OCI-M2 (cell line): Measurements from ENCODE around the gene ABHD2.
"Not testable (repeated sequence)": the region's sequence is repeated elsewhere in the genome, so short reads cannot be mapped to it uniquely, and the experiment has no call there.

Source experiments
- DNase-seq: peaks from one replicate; lab custom pipeline; 2025; ENCODE audit not compliant: unreplicated experiment; lab: John Stamatoyannopoulos, UW

The ABHD2 gene

DNA sequence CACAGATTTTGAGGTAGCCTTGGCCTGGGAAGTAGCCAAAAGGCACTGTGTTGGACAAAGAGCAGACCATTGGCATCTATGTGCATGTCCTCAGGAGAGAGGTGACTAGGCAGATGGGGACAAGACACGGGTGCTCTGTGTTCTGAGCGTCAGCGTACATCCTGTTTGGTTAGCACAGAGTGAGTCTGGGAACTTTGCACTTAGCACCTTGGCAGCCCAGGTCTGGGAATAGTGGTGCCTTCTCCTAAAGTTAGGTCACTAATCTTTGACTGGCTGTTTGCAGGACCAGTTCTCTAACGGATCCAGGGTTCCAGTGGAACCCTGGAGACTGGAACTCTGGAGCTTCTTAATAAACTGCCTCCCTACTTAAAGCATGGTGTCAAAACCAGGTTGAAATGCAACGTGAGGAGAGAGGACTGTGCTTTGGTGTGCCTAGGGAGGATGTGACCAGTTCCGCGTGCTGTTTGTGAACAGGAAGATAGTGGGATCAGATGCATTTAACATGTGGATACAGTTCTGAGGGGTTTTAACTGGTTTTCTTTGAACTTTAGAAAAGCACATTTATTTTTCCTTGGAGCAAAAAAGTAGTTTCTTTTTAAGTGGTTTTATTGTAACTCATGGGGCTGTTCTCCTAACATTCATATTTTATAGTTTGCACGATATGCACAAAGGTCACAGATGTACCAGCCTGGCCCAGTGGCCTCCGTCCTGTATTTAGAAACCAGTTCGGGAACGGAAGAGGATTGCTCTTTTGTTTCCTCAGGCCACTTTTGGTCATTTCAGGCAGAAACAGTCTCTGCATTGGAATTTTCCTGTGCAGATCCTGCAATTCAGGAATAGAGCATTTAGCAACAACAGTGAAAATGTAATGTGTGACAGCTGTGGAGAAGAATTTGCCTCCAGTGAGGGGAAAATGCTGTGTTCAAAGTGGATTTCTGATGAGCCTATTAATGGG is 48.8 kb downstream of the ABHD2 start:
- DNase-seq = no peak

DNA sequence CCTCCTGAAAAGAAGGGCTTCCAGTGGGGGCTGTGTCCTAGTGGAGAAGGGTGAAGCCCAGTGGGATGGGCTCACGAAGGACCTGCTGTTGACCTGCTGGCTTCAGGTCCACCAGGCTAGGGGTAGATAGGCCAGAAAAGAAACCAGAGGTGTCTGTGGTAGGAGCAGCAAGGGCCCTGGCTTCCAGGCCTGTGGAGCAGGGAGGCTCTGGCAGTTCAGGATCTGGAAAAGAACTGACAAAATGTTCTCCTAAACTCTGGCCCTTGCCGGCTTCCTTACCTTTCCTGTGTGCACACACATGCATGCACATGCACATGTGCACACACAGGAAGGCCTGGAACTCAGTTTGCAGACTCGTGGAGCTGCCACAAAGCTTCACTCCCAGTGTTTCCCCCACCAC is 49.7 kb downstream of the ABHD2 start:
- DNase-seq = no peak

DNA sequence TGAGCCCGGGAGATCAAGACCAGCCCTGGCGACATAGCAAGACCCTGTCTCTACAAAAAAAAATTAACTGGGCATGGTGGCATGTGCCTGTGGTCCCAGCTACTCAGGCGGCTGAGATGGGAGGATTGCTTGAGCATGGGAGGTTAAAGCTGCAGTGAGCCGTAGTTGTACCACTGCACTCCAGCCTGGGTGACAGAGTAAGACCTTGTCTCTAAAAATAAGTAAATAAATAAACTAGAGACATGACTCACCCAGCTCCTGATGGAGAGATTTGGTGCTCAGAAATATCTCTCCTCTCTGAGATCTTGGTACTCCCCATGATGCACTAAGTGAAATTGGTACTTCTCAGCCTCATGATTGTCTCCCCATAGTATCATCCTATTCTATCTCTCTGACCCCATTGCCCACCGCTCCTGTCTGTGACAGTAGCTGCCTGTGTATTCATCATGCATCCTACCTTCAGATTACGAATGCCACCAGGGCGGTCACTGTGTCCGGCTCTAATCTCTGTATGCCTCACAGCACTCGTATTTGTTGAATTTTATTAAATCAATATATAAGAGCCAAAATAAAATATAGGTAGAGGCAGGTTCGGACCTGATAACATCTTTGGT is 50.9 kb downstream of the ABHD2 start:
- no peak for DNase-seq

DNA sequence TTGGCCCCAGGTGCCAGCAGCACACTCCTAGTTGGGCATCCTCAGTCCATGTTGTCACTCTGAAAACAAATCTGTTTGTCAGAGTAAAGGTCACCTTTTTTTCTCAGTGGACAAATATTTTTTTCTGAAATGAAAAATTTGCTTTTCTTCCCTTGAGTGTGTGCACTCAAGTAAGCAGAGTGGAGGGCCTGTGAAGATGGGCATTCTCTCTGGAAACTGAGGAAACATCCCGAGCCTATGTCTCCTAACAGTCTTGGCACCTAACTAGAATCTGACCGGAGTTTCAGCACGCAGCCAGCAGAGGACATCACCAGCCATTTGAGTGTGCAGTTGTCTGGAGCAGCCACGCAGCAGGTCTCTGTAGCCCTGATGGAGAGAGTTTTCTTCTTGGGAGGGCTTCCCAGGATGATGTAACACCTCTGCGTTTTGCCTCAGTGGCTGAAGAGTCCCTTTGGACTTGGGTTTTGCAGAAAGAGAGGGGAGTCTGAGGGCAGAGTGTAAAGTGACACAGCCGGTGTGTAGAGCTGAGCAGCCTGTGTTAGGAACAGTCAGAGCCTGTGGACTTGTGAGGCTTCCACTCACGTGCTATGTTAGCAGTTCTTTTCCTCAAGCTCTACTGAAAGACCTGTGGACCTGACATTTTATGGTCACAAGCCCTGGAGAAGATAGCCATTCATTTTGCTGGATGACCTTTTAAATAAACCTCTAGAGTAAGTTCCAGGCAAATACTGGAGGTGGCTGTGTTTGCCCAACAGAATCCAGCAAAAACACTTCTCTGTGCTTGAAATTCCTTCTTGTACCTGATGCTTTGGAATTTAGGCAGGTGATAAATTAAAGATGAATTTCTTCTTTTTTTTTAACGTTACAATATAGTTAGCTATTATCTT is 51.6 kb downstream of the ABHD2 start:
- no peak for DNase-seq

DNA sequence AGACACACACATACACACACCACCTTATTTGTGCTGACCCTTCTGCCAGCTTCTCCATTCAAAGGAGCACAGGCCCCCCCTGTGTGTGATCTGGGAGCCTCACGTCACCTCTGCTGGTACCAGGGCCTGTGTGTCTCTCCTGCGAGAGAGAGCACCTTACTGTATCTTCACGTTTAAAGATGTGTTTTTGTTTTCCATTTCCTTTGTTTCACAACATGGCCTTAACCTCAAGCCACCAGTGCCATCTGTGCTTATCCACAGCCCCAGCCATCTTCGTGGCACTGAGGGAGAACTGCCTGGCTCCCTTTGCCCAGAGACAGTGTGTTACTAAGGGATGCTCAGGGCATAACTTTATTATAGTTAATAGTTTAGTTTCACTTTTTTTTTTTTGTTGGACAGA is 52.3 kb downstream of the ABHD2 start:
- DNase-seq = no peak

DNA sequence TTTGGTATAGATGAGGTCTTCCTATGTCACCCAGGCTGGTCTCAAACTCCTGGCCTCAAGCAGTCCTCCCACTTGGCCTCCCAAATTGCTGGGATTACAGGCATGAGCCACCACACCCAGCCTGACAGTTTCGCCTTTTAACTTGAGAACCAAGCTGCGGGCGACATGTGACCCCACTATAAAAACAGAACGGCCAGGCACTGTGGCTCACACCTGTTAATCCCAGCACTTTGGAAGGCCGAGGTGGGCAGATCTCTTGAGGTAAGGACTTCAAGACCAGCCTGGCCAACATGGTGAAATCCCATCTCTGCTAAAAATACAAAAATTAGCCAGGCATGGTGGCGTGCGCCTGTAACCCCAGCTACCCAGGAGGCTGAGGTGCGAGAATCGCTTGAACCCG is 52.9 kb downstream of the ABHD2 start:
- not testable (repeated sequence) for DNase-seq

DNA sequence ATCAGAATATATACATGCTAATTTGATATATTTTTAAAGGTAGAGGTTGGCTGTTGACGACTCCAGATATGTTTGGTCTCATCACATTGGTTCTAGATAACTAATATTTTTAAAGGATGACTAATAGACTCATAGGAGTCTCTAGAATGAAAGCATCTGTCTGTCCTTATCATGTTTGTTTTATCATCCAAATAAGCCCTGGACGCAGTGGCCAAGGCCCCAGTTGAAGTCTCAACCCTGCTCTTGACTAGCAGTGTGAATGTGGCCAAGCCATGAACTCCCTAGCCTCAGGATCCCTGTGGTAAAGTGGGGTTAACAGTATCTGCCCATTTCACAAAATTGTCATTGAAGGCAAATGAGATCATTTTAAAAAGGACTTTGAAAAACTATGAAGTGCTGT is 53.6 kb downstream of the ABHD2 start:
- DNase-seq = no peak

DNA sequence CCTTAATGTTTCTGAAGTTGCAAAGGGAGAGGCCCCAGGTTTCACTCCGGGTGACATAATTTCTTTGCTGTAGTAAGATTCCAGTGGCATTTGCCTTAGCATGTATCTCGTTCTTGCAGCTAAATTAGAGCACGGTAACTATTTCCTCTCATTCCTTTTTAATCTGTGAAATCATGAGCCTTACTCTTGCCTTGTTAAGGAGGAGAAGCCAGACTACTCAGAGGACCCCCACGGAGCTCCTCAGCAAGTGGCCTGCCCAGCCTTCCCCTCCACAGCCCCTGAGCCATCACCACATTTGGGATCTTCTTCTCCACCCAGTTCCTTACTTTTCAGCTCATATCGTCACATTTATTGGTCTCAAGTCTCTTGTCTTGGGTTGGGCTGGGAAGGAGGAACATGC is 54.2 kb downstream of the ABHD2 start:
- DNase-seq = no peak

DNA sequence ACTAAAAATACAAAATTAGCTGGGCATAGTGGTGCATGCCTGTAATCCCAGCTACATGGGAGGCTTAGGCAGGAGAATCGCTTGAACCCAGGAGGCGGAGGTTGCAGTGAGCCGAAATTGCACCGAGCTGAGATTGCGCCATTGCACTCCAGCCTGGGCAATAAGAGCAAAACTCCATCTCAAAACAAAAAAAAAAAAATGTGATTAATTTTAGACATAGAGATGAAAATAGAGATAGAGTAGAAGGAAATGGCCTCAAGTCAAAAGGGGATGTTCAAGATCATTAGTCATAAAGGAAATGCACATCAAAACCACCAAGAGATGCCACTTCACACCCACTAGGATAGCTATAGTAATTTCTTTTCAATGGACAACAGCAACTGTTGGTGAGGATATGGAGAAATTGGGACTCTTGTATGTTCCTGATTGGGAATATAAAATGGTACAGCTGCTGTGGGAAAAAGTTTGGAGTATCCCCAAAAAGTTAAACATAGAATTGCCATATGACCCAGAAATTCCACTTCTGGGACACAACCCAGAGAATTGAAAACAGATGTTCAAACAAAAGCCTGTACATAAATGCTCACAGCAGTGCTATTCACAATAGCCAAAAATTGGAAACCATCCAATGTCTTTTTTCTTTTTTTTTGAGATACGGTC is 55.4 kb downstream of the ABHD2 start:
- no peak for DNase-seq

DNA sequence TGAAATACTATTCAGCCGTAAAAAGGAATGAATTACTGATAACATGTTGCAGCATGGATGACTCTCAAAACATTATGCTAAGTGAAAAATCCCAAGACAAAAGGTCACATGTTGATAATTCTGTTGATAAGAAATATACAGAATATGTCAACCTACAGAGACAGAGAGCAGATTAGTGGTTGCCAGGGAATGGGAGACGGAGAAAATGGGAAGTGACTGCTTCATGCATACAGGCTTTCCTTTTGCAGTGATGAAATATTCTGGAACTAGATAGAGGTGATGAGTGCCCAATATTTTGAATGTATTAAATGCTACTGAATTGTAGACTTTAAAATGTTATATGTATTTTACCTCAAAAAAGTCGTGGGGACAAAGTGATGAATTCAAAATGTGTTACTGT is 56.2 kb downstream of the ABHD2 start:
- DNase-seq = no peak

DNA sequence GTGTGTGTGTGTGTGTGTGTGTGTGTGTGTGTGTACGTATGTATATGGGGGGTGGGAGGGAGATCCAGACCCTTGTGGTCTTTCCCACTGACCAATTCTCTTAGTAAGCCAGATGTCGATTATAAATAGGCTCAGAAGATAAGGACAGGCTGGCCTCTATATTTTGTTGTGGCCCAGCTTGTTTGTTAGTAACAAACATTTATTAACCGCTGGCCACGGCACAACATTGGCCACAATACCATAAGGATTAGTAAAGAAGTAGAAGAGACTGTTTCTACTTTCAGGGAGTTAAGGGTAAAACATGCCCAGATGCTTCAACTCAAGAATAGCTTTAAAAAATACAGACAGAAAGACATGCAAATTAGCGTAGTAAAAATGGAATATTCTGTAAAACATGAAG is 58.1 kb downstream of the ABHD2 start:
- no peak for DNase-seq

DNA sequence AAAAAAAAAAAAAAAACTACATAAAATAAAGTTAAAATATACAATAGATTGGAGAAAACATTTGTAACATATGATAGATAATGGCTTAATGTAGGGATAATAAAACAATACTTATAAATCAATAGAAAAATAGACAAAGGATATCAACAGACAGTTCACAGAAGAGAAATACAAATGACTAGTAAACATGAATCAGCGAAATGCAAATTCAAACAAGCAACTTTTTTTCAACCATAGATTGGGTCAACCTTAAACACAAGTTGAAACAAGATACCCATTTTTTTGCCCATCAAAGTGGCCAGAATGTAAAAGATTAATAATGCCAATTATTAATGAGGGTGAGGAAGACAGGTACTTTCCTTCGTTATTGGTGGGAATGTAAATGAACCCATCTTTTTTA is 59.9 kb downstream of the ABHD2 start:
- DNase-seq = no peak

DNA sequence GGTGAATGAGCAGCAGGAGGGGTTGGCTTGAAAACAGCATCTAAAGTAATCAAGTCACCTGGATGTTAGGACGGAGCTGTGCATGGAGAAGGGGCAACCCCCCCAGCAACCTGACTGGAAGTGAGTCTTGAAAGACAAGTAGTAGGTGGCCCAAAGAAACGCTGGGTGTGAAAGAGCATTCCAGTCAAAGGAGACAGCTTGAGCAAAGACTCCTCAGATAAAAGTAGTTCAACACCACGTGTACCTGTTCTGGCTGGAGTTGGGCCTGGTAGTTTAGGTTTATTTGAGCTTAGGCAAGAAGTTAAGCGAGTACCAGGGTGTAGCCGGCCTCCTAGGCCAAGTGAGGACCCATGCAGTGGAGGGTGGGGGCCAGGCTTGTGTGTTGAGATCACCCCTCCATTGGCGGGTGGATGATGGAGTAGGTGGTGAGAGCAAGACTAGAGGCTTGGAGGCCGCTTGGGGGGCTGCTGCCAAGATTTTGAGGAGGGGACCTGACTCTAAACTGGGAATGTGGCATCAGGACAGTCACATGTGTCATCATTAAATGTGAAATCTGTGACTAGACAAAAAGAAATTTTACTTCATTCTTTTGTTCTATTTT is 61.3 kb downstream of the ABHD2 start:
- no peak for DNase-seq

DNA sequence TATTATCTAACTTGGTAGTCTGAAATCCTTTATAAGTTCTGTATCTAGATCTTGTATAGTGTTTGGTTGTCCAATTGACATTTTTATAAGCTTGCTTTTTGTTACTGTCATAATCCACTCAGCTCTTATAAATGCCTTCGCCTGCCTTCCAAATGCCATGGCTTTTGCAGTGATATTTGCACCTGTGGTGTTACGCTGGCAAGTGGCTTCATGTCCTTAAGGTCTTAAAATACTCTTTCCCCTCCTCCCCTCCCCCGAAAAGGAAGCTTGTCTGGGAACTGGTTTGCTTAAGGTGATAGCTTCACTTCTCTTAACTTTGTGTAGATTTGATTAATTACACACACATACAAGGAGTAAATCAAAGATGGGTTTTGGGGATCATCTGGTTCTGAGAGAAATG is 62.0 kb downstream of the ABHD2 start:
- DNase-seq = no peak

DNA sequence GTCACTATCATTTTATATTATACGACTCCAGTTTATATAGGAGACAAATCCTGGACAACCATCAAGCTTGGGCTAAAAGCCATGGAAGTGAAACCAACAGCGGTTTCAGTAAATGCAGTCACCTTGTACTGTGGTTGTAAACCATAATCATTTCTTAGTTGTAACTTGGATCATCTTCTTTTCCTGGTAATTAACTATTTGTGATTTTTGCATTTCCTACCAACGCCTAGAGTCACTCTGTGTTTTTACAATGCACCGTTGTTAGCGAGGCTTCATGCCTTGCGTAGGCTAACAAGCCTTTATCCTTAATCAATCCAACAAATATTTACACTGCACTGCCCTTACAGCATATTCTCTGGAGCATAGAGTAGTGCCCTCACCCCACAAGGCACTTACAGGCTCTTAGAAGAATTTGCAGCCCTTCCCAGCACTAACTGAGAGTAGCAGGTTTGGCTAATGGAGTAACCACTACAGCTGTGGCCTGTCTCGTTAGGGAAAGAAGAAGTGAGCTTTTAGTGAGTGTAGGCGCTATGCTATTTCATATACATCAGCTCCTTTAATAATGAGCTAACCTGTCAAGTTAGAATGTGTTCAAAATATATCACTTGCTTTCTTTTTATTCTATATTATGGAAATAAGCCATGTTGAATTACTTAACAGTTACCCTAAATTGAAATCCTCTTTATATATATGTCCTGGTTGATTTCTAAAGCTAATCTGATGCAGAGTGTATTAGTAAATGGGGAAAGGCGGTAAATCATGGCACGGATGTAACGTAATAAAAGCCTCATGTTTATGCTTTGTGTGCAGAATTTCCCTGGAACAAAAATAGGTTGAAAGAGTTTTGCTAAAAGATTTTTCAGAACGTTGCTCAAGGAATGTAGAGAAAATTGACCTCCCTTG is 62.8 kb downstream of the ABHD2 start:
- no peak for DNase-seq

DNA sequence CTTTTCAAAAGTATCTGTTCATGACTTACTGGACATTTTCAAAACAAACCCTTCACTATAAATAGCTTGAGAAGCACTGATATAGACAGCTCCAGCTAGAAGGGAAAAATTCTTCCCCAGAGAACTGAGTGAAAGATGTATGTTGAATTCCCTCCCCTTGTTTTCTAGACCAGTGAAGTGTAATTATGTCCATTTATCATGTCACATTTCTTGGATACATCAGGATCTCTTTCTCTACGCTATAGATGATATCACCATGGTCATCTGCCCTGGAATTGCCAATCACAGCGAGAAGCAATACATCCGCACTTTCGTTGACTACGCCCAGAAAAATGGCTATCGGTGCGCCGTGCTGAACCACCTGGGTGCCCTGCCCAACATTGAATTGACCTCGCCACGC is 66.9 kb downstream of the ABHD2 start:
- DNase-seq = no peak

DNA sequence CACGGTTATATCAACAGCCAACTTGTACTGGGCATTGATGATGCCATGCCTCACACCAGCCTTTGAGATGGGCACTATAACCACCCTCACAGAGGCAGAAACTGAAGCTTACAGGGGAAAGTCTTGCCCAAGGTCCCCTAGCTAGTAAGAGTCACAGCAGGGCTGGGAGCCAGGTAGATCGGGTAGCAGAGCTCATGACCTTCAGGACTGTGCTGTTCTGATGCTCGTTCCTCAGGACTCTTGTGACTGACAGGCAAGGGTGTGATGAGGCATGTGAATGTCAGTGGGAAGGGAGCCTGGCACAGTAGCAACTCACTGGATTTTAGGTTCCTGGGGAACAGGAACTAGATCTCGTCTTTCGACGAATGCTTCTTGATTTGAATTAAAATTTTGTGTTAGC is 67.4 kb downstream of the ABHD2 start:
- DNase-seq = no peak

DNA sequence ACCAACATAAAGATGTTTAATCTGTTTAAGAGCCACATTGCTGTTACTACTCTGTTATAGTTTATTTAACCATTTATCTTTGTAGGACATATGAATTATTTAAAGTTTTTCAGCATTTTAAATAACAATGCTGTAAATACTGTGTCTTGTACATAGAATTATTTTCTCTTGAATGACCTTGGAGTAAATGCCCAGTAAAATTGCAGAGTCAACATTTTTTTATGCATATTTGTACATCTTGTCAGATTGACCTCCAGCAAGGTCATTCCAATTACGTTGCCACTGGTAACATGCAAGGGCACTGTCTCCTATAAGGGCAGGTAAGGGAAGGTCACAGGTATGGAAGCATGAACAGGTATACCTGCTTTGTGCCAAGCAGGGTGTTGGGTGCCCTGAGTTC is 68.8 kb downstream of the ABHD2 start:
- DNase-seq = no peak

DNA sequence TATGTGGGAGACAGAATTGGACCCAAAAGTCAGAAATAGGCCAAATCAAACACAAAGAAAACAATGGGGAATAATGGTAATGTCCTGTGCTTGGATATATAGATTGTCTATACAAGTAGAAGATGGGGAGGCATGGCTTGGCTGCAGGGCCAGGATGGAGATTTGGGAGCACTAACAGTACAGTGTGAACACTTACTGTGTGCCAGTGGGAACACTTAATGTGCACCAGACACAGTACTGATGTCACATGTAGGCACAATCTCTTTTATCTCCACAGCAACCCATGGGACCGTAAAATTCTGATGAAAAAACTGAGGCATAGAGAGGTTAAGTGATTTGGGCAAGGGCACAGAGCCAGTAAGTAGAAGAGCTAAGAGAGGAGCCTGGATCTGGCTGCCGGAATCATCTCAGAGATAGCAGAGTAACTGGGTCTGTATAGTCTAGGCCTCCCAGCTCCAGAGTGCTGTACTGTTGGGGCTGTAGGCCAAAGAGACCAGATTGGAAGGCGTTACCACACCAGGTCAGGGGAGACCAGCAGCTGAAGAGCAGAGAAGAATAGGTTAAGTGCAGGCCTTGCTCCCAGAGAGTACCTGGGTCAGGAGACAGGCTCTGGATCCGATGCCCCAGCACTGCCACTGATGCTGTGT is 69.8 kb downstream of the ABHD2 start:
- no peak for DNase-seq
